HEK293 (cell line): ENCODE results near the gene ATP5F1D.
A peak's percentile ranks its signal among the peaks of the same experiment; 100 is the strongest.

Experiments
- CTCF ChIA-PET: fragments of 350-600 bp; formaldehyde crosslinking; extraction: SDS; loops from one replicate; lab custom pipeline; 2021; ENCODE audit warnings: antibody characterized with exemption; lab: Yijun Ruan, JAX
- POLR2A ChIA-PET: fragments of 300-600 bp; formaldehyde crosslinking; extraction: SDS; loops from one replicate; lab custom pipeline; 2020; ENCODE audit warnings: antibody characterized with exemption, inconsistent platforms; lab: Yijun Ruan, JAX
- H3K27ac ChIP-seq: fragments of 200-500 bp; sonication (Bioruptor generic); 2 replicates; pipeline ENCODE4 v1.5.1; 2014; ENCODE audit warnings: low read depth, low read length, control low read depth, inconsistent platforms; ENCODE audit errors: extremely low read depth
- H3K36me3 ChIP-seq, 2 experiments: fragments of 200-500 bp in 1 of 2; sonication (Bioruptor generic) in 1 of 2; 1 replicate in 1 of 2; 2 replicates in 1 of 2; pipeline ENCODE4 v1.5.1; 2014 to 2017; ENCODE audit warnings: inconsistent platforms in 2 of 2, low read length in 2 of 2; ENCODE audit not compliant: control insufficient read depth in 2 of 2, insufficient read depth in 1 of 2
- H3K4me1 ChIP-seq: fragments of 200-500 bp; sonication (Bioruptor generic); 2 replicates; pipeline ENCODE4 v1.5.1; 2014; ENCODE audit warnings: mild to moderate bottlenecking, low read length, inconsistent platforms; ENCODE audit not compliant: control insufficient read depth, insufficient read depth
- H3K4me3 ChIP-seq: 2 replicates; pipeline ENCODE4 v1.5.1; 2011; ENCODE audit warnings: low read depth, mild to moderate bottlenecking, control low read depth, low read length, moderate library complexity
- H3K9me3 ChIP-seq: fragments of 200-500 bp; sonication (Bioruptor generic); 2 replicates; pipeline ENCODE4 v1.5.1; 2014; ENCODE audit warnings: low read depth, low read length, inconsistent platforms; ENCODE audit not compliant: control insufficient read depth, insufficient read depth
- EGR2 ChIP-seq: fragments of 450-650 bp; formaldehyde crosslinking; IDR thresholded peaks from 2 replicates; pipeline ENCODE4 v1.5.1; 2016; ENCODE audit warnings: low read depth, missing biosample characterization, missing genetic modification characterization
- KLF8 ChIP-seq: fragments of 450-650 bp; formaldehyde crosslinking; IDR thresholded peaks from 2 replicates; pipeline ENCODE4 v1.5.1; 2016; ENCODE audit warnings: missing biosample characterization, missing genetic modification characterization
- PATZ1 ChIP-seq: fragments of 450-650 bp; formaldehyde crosslinking; IDR thresholded peaks from 2 replicates; pipeline ENCODE4 v1.5.1; 2016; ENCODE audit warnings: missing biosample characterization, missing genetic modification characterization
- SCRT1 ChIP-seq: fragments of 450-650 bp; formaldehyde crosslinking; IDR thresholded peaks from 2 replicates; pipeline ENCODE4 v1.5.1; 2016; ENCODE audit warnings: missing biosample characterization, missing genetic modification characterization, borderline replicate concordance
- SCRT2 ChIP-seq: fragments of 450-650 bp; formaldehyde crosslinking; IDR thresholded peaks from 2 replicates; pipeline ENCODE4 v1.5.1; 2016; ENCODE audit warnings: missing biosample characterization, missing genetic modification characterization
- SP2 ChIP-seq: fragments of 450-650 bp; formaldehyde crosslinking; IDR thresholded peaks from 2 replicates; pipeline ENCODE4 v1.5.1; 2016; ENCODE audit warnings: missing biosample characterization, missing genetic modification characterization
- SP3 ChIP-seq: fragments of 450-650 bp; formaldehyde crosslinking; IDR thresholded peaks from 2 replicates; pipeline ENCODE4 v1.5.1; 2016; ENCODE audit warnings: missing biosample characterization, missing genetic modification characterization
- ZBTB44 ChIP-seq: fragments of 450-650 bp; IDR thresholded peaks from 2 replicates; pipeline ENCODE4 v1.5.1; 2018; ENCODE audit warnings: missing biosample characterization, mild to moderate bottlenecking, missing genetic modification characterization
- ZBTB8A ChIP-seq: fragments of 450-650 bp; formaldehyde crosslinking; IDR thresholded peaks from 2 replicates; pipeline ENCODE4 v1.5.1; 2016; ENCODE audit warnings: missing biosample characterization, missing genetic modification characterization
- ZFHX2 ChIP-seq: fragments of 450-650 bp; formaldehyde crosslinking; conservative IDR thresholded peaks from 2 replicates; pipeline ENCODE4 v1.5.1; 2016; ENCODE audit warnings: missing biosample characterization, missing genetic modification characterization
- ZIC2 ChIP-seq: fragments of 450-650 bp; formaldehyde crosslinking; IDR thresholded peaks from 2 replicates; pipeline ENCODE4 v1.5.1; 2016; ENCODE audit warnings: missing biosample characterization, missing genetic modification characterization
- ZNF148 ChIP-seq: fragments of 450-650 bp; formaldehyde crosslinking; IDR thresholded peaks from 2 replicates; pipeline ENCODE4 v1.5.0; 2017; ENCODE audit warnings: missing biosample characterization, missing genetic modification characterization, borderline replicate concordance
- ZNF221 ChIP-seq: fragments of 450-650 bp; formaldehyde crosslinking; IDR thresholded peaks from 2 replicates; pipeline ENCODE4 v1.5.1; 2017; ENCODE audit warnings: missing biosample characterization, missing genetic modification characterization, borderline replicate concordance
- ZNF311 ChIP-seq: fragments of 450-650 bp; formaldehyde crosslinking; IDR thresholded peaks from 2 replicates; pipeline ENCODE4 v1.5.1; 2017; ENCODE audit warnings: missing biosample characterization, missing genetic modification characterization, borderline replicate concordance
- ZNF341 ChIP-seq: fragments of 450-650 bp; formaldehyde crosslinking; IDR thresholded peaks from 2 replicates; pipeline ENCODE4; 2016; ENCODE audit warnings: low read depth, missing biosample characterization, missing genetic modification characterization
- ZNF362 ChIP-seq: fragments of 450-650 bp; formaldehyde crosslinking; IDR thresholded peaks from 2 replicates; pipeline ENCODE4 v1.5.1; 2016; ENCODE audit warnings: missing biosample characterization, missing genetic modification characterization
- ZNF530 ChIP-seq: fragments of 450-650 bp; formaldehyde crosslinking; IDR thresholded peaks from 2 replicates; pipeline ENCODE4 v1.5.1; 2016; ENCODE audit warnings: low read depth, missing biosample characterization, missing genetic modification characterization
- ZNF623 ChIP-seq: fragments of 450-650 bp; formaldehyde crosslinking; IDR thresholded peaks from 2 replicates; pipeline ENCODE4 v1.5.1; 2016; ENCODE audit warnings: missing biosample characterization, missing genetic modification characterization
- ZNF639 ChIP-seq: fragments of 450-650 bp; formaldehyde crosslinking; IDR thresholded peaks from 2 replicates; pipeline ENCODE4 v1.5.1; 2016; ENCODE audit warnings: missing biosample characterization, missing genetic modification characterization
- ZNF660 ChIP-seq: fragments of 450-650 bp; IDR thresholded peaks from 2 replicates; pipeline ENCODE4 v1.5.1; 2018; ENCODE audit warnings: missing biosample characterization, mild to moderate bottlenecking, missing genetic modification characterization
- ZSCAN23 ChIP-seq: fragments of 450-650 bp; formaldehyde crosslinking; IDR thresholded peaks from 2 replicates; pipeline ENCODE4 v1.5.1; 2016; ENCODE audit warnings: missing biosample characterization, missing genetic modification characterization

The ATP5F1D gene

GRCh38 chr19:1211494-1212234 is 29.9 kb upstream of the ATP5F1D start:
- H3K9me3 ChIP-seq = no peaks in the 10 kb centered on the region
- peaks cover 18 to 40% of the 10 kb centered on the region in 2 experiments; a peak in 2 of 3 replicates for H3K36me3 ChIP-seq
- H3K4me1 ChIP-seq = peaks cover 12% of the 10 kb centered on the region; the same call in 1 of the 2 replicates
- no peak for TF ChIP-seq ZNF311 (tag by site-specific recombination)
- TF ChIP-seq SP2 (tag by site-specific recombination) = peak; percentile 82
- no peak for TF ChIP-seq ZNF639
- no peak for TF ChIP-seq ZNF148
- TF ChIP-seq ZNF623 (tag by site-specific recombination) = no peak
- TF ChIP-seq ZBTB44 (tag by site-specific recombination) = no peak
- peak; percentile 86 for TF ChIP-seq EGR2
- TF ChIP-seq ZBTB8A (tag by site-specific recombination) = peak; percentile 95
- TF ChIP-seq SCRT2 (tag by site-specific recombination) = peak; percentile 98
- TF ChIP-seq ZFHX2 (tag by site-specific recombination) = peak; percentile 83
- no peak for TF ChIP-seq ZSCAN23 (tag by site-specific recombination)
- peak; percentile 94 for TF ChIP-seq SCRT1
- 0 out of 2 replicates have a peak, but pooled peaks have one; percentile 36 for TF ChIP-seq ZNF362
- TF ChIP-seq ZNF660 (tag by site-specific recombination) = no peak
- TF ChIP-seq ZIC2 (tag by site-specific recombination) = peak; percentile 56
- no peak for TF ChIP-seq ZNF530
- TF ChIP-seq SP3 (tag by site-specific recombination) = peak; percentile 35; the same call in 1 of the 2 replicates
- peak; percentile 60 for TF ChIP-seq ZNF341
- TF ChIP-seq ZNF221 (tag by site-specific recombination) = no peak
- peak; percentile 15; the same call in 1 of the 2 replicates for TF ChIP-seq PATZ1 (tag by site-specific recombination)
- TF ChIP-seq KLF8 (tag by site-specific recombination) = no peak
- H3K27ac ChIP-seq = peak overlapping the region; percentile 24; the same call in 1 of the 2 replicates
- CTCF ChIA-PET = interaction anchor here (0.6 to 1.6 kb wide), 3 partner anchors 9 to 220 kb away, joined by 3 read pairs; no protein-coding TSS in a partner anchor
- no peak overlapping the region for H3K4me3 ChIP-seq
- POLR2A ChIA-PET = interaction anchor here (0.6 to 2.3 kb wide), 5 partner anchors 13 to 536 kb away, joined by 3 to 18 read pairs (median 4); partner anchors contain the start of gene CIRBP
